Esophagus mucosa (tissue), 1 donor: Measurements from ENCODE around the gene KRCC1. TPM values are rescaled to one million over a fixed set of nuclear protein-coding genes. Genes with fewer than 3 reads are reported as not detected.
"Not testable (repeated sequence)": the region's sequence is repeated elsewhere in the genome, so short reads cannot be mapped to it uniquely, and the experiment has no call there.

ENCODE experiments used
- ATAC-seq: fragments of 200-7000 bp; cut with Tn5 transposase; one replicate; pipeline ENCODE4 v1.9.1; 2020
- total RNA-seq: library from RNA; stranded (reverse); gene quantifications from one replicate; pipeline ENCODE4 v1.2.4, GENCODE V29; 2023
- donor health status: DM: yes; HTN: yes; CAD: no.

The KRCC1 gene
- total RNA-seq, 1 donor from 2014 or later = 15.5 TPM

DNA sequence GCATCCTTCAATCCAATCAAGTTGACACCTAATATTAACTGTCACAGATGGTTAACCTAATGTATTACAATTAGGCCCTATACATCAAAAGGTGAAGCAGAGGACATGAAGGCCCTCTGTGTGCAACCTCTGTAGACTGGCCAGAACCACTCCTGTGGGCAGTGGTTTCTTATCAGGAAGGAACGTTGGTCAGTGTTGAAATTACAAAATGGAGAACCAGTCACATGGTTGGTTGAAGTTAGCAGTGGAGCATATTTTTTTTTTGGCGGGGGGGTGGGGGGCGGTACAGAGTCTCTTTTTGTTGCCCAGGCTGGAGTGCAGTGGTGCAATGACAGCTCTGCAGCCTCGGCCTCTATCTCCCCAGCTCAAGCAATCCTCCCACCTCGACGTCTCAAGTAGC, 59.0 kb downstream of the KRCC1 start:
- ATAC-seq = no peak

DNA sequence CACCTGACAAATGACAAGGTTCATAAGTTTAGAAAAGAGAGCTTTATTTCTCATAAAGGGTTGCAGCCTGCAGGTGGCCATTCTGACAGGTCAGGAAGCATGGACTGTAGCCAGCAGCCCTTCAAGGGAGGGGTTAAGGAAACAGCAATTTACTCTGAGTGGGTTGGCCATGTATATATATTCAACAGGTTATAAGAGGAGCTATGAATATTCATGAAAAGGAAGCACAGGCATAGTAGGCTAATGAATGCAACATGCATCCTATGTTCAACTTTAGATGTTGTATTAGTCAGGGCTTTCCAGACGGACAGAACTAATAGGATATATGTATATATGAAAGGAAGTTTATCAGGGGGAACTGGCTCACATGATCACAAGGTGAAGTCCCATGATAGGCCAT, 59.8 kb downstream of the KRCC1 start:
- ATAC-seq = no peak

DNA sequence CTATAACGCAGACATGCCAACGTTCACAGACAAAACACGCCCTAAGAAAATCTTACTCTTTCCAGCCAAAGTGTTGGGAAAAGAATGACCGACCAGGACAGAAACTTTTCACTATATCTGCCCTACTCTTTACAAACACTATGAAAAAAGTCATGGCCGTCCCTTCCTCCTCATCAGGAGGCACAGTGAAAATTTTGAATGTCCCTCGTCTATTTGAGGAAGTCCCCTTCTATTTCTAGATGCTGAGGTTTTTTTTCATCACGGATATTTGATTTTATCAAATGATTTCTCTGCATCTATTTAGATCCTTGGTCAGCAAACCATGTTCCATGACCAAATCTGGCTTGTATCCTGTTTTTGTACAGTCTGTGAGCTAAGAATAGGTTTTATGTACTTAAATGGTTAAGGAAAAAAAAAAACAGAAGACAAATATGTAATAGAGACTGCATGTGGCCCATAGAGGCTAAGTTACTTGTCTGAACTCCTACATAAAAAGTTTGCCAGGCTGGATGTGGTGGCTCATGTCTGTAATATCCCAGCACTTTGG, 61.2 kb downstream of the KRCC1 start:
- ATAC-seq = not testable (repeated sequence)

DNA sequence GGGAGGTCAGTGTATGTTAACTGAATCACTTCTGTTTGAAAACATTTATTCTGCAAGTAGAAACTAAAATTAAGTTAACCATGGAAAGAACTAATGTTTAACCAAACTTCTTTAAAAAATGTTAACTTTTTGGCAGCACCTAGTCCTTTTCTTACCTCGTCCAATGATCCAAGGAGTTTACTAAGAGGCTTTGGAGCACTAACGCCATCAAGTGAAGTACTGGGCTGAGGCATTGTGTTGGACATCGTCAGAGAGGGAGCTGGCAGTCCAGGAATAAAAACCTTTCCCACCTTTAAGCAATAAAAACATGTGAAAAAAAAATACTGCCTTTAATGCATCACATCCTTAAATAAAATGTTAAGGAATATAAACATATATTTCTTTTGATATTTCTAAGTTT, 63.0 kb downstream of the KRCC1 start:
- ATAC-seq = not testable (repeated sequence)

DNA sequence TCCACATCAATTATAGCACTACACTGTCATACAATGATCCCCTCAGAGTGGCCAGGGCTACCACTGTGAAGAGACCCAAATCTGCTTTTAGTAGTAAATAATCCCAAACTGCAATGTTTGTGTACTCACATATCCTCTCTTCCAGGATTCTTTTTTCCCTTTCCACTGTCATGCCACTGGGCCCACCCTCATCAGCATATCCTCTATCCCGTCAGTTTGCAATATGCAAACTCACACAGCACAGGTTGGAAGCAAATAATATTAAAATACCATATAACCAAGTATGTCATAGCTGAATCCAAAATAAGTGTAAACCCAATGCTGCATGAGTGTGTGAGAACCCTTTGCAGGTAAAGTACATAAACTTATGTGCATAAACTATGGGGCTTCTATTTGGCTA, 68.1 kb downstream of the KRCC1 start:
- ATAC-seq = not testable (repeated sequence)

DNA sequence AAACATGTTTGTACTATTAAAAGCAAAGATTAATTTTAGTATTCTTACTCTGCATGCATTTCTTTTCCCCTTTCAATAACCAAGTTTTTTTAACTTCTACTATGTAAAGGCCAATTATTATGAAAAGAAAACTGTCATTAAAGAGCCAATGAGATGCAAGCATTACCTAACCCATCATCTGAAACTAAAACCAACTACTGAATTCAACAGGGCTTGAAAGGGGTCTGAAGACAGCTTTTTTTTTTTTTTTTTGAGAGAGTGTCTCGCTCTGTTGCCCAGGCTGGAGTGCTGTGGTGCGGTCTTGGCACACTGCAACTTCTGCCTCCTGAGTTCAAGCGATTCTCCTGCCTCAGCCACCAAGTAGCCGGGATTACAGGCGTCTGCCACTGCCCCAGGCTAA, 69.7 kb downstream of the KRCC1 start:
- not testable (repeated sequence) for ATAC-seq

DNA sequence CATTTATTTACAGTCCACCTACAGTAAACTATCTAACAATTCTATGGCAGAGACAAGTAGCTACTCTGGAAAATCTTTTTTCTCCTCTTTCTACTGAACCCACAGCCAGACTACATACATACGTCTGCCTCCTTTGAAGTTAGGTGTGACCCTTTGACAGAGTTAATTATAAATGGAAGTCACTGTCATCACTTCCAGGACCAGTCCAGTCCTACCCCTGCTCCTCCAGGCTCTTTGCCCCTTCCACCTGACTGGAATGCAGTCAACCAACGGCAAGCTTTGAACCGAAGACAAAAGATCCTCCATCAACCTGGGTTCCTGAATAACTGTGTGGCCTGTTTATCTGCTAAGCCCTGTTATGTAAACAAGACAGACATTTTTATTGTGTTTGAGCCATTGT, 74.4 kb downstream of the KRCC1 start:
- ATAC-seq = not testable (repeated sequence)

Other genes with a start within 250 kb of the KRCC1 start
- 3.0 TPM for gene RGPD2, start 230.0 kb downstream of the KRCC1 start, total RNA-seq
- gene RNU2-63P, start 39.2 kb downstream of the KRCC1 start, total RNA-seq = 5.2 TPM
- not detected for gene SMYD1, start 12.0 kb upstream of the KRCC1 start, total RNA-seq
- not detected for gene FABP1, start 72.3 kb upstream of the KRCC1 start, total RNA-seq
- gene THNSL2, start 114.6 kb upstream of the KRCC1 start, total RNA-seq = 6.5 TPM